Measurements from ENCODE around the gene PSMD1. TPM values are rescaled to one million over a fixed set of nuclear protein-coding genes. Genes with fewer than 3 reads are reported as not detected.

PSMD1 gene
- total and polyA plus RNA-seq, 12 donors, result 38.9 to 226 (median 86.3) TPM

DNA sequence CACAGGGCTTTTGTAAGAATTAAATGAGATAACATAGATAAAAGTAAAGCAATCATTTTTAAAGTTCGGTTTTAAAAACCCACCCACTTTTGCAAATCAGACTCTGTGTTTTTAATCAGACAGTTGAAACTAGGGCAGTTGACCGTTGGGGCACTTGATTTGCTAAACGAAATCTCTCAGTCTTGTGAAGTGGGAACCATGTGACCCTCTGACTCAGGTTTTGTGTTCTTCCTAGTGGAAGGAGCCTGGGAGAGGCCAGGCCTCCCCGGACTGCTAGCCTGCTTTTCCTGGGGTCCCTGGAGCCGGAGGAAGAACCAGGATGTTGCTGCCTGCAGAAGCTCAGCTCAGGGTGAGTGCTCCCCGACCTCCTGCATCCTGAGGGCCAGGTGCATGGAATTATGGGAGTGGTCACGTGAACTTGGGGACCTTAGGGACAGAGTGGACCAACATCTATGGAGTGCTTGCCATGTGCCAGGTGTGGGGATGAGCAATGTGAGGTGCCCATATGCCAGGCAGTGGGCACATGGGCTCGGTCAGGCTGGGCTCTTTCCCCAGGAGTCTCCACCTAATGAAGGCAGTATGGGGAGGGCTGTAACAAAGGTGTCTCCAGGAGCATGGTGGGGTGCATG is 15.5 kb upstream of the PSMD1 start:
- 63 to 76% (median 65%) methylated on average over 4 to 8 of the region's 8 CpGs for WGBS, 4 donors
- Histone ChIP-seq H3K4me3 (no peak overlapping the region), H3K27ac (no peak overlapping the region), H3K27me3 (peaks cover 17% of the 10 kb centered on the region), H3K36me3 (replicated peaks in 1 of 2) (no peaks in the 10 kb centered on the region), H3K9me3 (replicated peaks in 1 of 3) (no peaks in the 10 kb centered on the region), H3K4me1 (replicated peaks in 1 of 2) (no peaks in the 10 kb centered on the region)
- intact Hi-C loops (cut with DNase I), result no loop called here
- TF ChIP-seq POLR2A (IDR thresholded peaks at IDR 0.05), result no peak
- TF ChIP-seq, protein P1, sequence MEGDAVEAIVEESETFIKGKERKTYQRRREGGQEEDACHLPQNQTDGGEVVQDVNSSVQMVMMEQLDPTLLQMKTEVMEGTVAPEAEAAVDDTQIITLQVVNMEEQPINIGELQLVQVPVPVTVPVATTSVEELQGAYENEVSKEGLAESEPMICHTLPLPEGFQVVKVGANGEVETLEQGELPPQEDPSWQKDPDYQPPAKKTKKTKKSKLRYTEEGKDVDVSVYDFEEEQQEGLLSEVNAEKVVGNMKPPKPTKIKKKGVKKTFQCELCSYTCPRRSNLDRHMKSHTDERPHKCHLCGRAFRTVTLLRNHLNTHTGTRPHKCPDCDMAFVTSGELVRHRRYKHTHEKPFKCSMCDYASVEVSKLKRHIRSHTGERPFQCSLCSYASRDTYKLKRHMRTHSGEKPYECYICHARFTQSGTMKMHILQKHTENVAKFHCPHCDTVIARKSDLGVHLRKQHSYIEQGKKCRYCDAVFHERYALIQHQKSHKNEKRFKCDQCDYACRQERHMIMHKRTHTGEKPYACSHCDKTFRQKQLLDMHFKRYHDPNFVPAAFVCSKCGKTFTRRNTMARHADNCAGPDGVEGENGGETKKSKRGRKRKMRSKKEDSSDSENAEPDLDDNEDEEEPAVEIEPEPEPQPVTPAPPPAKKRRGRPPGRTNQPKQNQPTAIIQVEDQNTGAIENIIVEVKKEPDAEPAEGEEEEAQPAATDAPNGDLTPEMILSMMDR (IDR thresholded peaks at IDR 0.05), result no peak
- no peak for DNase-seq

DNA sequence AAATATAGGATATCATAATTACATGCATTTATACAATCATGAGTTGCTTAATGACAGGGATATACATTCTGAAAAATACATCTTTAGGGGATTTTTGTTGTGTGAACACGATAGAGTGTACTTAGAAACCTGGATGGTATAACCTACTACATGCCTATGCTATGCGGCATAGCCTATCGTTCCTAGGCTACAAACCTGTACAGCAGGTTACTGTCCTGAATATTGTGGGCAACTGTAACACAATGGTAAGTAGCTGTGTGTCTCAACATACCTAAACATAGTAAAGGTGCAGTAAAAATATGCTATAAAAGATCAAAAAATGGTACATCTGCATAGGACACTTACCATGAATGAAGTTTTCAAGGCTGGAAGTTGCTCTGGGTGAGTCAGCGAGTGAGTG is 12.9 kb upstream of the PSMD1 start:
- no peak for TF ChIP-seq POLR2A (IDR thresholded peaks at IDR 0.05)
- TF ChIP-seq, protein P1 (IDR thresholded peaks at IDR 0.05), result no peak
- Histone ChIP-seq H3K27ac (no peak overlapping the region), H3K36me3 (replicated peaks in 1 of 2) (no peaks in the 10 kb centered on the region), H3K27me3 (peaks cover 4% of the 10 kb centered on the region), H3K9me3 (replicated peaks in 1 of 3) (no peaks in the 10 kb centered on the region), H3K4me3 (no peak overlapping the region), H3K4me1 (replicated peaks in 1 of 2) (no peaks in the 10 kb centered on the region)
- 86 to 91% (median 90%) methylated on average over 4 of the region's 4 CpGs for WGBS, 4 donors
- intact Hi-C loops (cut with DNase I), result no loop called here
- no peak for DNase-seq

DNA sequence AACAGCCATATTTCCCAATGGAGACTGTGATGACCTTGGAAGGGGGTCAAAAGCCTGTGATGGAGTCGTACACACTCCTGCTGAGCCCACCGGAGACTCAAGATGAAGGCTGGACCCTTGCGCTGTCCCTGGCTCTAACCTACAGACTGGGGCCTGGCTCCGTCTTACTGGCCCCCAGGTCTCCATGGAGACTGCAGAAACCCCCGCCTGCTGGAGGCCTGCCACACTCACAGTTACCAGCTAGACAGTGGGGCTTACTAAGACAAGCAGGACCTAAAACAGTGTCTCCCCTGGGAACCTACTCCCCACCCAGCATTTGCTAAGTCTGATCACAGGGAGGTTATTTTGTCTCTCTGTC is 9.8 kb upstream of the PSMD1 start:
- no peak for TF ChIP-seq POLR2A (IDR thresholded peaks at IDR 0.05)
- TF ChIP-seq, protein P1 (IDR thresholded peaks at IDR 0.05), result no peak
- WGBS, 4 donors, result 60 to 81% (median 78%) methylated on average over 3 to 5 of the region's 5 CpGs
- Histone ChIP-seq H3K27ac (no peak overlapping the region), H3K4me3 (no peak overlapping the region), H3K36me3 (replicated peaks in 1 of 2) (no peaks in the 10 kb centered on the region), H3K4me1 (replicated peaks in 1 of 2) (no peaks in the 10 kb centered on the region), H3K9me3 (replicated peaks in 1 of 3) (no peaks in the 10 kb centered on the region), H3K27me3 (no peaks in the 10 kb centered on the region)
- intact Hi-C loops (cut with DNase I), result no loop called here
- peak in 1 of 7 donors; percentile 35 for DNase-seq

DNA sequence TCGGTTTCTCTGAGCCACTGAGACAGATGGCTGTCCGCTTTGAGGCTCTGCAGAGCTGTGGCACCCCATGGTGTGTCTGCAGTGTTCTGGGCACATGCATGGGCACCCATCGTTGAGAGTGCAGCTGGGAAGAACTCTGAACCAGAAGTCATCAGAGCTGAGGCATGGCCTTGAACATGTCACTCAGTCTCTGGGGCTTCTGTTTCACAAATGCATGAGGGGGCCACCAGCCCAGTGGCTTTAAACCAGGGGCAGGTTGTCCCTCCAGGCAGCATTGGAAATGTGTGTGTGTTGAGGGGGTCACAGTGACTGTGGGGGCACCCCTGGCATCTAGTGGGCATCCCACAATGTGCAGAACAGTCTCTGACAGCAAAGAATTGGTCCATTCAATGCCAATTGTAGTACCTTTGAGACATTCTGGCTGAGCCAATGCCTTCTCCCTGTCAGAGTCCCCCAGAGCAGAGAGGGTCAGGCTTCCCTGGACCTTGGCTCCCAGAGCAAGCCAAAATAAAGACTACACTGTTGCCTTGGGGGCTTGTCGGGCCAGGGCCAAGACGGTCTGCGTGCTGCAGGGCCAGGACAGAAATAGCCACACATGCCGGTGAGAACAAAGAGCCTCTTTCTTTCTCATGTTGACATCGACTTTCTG is 9.3 kb upstream of the PSMD1 start:
- no peaks in the 10 kb centered on the region for H3K27me3 ChIP-seq
- DNase-seq, result peak in 1 of 7 donors; percentile 44
- H3K27ac ChIP-seq, result no peak overlapping the region
- WGBS, 4 donors, result 60 to 72% (median 66%) methylated on average over 6 to 8 of the region's 8 CpGs
- intact Hi-C loops (cut with DNase I), result no loop called here
- TF ChIP-seq, protein P1 (IDR thresholded peaks at IDR 0.05), result no peak
- no peak for TF ChIP-seq POLR2A (IDR thresholded peaks at IDR 0.05)
- no peaks in the 10 kb centered on the region for H3K36me3 ChIP-seq (replicated peaks in 1 of 2)
- no peak overlapping the region for H3K4me3 ChIP-seq
- H3K4me1 ChIP-seq (replicated peaks in 1 of 2), result peaks cover 0 to 2% of the 10 kb centered on the region in 2 donors
- no peaks in the 10 kb centered on the region for H3K9me3 ChIP-seq (replicated peaks in 1 of 3)

Data from adrenal gland (tissue), 12 donors.